ENCODE data around the gene CORO2A. TPM values are rescaled to one million over a fixed set of nuclear protein-coding genes. Genes with fewer than 3 reads are reported as not detected.
A peak's percentile ranks its signal among the peaks of the same experiment; 100 is the strongest.

The CORO2A gene
- total RNA-seq, 1 experiment from 2014 or later, result 19.8 TPM

DNA sequence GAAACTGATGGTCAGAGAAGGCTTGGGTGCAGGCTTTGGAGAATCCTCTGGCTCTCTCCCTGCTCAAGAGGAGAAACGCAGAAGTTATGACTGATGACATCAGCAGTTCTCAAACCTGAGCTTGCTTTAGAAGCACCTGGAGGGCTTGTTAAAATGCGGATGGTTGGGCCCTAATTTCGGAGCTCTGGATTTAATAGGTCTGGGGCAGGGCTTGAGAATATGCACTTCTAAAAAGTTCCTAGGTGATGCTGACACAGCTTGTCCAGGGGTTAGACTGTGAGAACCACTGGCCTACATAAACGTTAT is 36.6 kb upstream of the CORO2A start:
- Histone ChIP-seq H3K9me2 (ENCODE audit: insufficient read depth) (no peaks in the 10 kb centered on the region), H3K36me3 (ENCODE audit: low read depth) (peaks cover 27% of the 10 kb centered on the region), H4K20me1 (ENCODE audit: insufficient read depth) (no peaks in the 10 kb centered on the region), H3K4me2 (no peak overlapping the region), H3F3A (ENCODE audit: insufficient read depth, low read depth) (peaks cover 57% of the 10 kb centered on the region), H3K79me2 (ENCODE audit: low read depth) (peaks cover 20% of the 10 kb centered on the region), H3K4me3 (no peak overlapping the region), H3K9me3 (ENCODE audit: insufficient read depth, low read depth) (no peaks in the 10 kb centered on the region), H2AFZ (no peak overlapping the region), H3K4me1 (replicated peaks; ENCODE audit: insufficient read depth) (peaks cover 89% of the 10 kb centered on the region), H3K27me3 (ENCODE audit: insufficient read depth, low read depth) (no peaks in the 10 kb centered on the region), H3K27ac (0 out of 2 replicates have a peak overlapping the region, but pooled peaks have one; percentile 93)
- CTCF ChIA-PET, result interaction anchor here (0.6 kb wide), 1 partner anchor 19 kb away, joined by 6 read pairs; no protein-coding TSS in a partner anchor
- POLR2A ChIA-PET (ENCODE audit: unreplicated experiment), result interaction anchor here (0.6 kb wide), 1 partner anchor 307 kb away, joined by 4 read pairs; the partner anchor contains the start of gene TRMO
- TF ChIP-seq, protein P1, sequence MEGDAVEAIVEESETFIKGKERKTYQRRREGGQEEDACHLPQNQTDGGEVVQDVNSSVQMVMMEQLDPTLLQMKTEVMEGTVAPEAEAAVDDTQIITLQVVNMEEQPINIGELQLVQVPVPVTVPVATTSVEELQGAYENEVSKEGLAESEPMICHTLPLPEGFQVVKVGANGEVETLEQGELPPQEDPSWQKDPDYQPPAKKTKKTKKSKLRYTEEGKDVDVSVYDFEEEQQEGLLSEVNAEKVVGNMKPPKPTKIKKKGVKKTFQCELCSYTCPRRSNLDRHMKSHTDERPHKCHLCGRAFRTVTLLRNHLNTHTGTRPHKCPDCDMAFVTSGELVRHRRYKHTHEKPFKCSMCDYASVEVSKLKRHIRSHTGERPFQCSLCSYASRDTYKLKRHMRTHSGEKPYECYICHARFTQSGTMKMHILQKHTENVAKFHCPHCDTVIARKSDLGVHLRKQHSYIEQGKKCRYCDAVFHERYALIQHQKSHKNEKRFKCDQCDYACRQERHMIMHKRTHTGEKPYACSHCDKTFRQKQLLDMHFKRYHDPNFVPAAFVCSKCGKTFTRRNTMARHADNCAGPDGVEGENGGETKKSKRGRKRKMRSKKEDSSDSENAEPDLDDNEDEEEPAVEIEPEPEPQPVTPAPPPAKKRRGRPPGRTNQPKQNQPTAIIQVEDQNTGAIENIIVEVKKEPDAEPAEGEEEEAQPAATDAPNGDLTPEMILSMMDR (conservative IDR thresholded peaks at IDR 0.05), result no peak
- TF ChIP-seq EZH2 (IDR thresholded peaks at IDR 0.05; ENCODE audit: low read depth), result no peak
- no TSS peak for BruUV-seq (replicated peaks)
- DNase-seq, result no peak
- intact Hi-C loops (cut with micrococcal nuclease; ENCODE audit: unreplicated experiment), result no loop called here

DNA sequence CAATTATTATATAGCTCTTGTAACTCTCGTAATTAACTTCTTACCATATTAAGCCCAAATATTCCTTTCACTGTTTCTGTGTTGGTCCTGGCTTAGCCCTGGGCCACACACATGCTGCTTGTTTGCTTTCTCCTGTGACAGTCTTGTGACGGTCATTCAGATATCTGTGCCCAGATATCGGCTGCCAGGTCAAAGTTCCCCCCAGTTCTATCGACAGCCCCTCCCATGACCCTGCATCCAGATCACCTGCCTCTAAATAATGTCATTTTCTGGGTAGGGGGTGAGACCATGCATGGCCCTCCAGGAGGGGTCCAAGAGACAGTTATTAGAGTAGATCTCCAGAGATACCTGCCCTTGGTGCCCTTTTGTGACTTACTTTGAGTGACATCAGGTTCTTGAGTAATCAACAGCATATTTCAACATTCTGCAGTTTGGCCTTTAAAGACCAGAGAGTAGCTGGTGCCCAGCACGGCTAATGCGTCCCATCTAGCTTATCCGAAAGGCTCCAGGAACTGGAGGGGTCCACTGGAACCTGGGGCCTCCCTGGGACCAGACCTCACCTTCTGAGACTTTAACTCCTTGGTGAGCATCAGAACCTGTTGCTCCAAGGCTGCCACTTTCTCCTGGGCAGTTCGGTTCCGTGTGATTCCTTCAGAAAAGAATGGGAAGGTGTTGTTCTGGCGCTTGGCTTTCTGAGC is 36.1 kb upstream of the CORO2A start:
- Histone ChIP-seq H4K20me1 (ENCODE audit: insufficient read depth) (no peaks in the 10 kb centered on the region), H3F3A (ENCODE audit: insufficient read depth, low read depth) (peaks cover 62% of the 10 kb centered on the region), H3K36me3 (ENCODE audit: low read depth) (peaks cover 25% of the 10 kb centered on the region), H3K79me2 (ENCODE audit: low read depth) (peaks cover 20% of the 10 kb centered on the region), H3K4me2 (no peak overlapping the region), H3K9me3 (ENCODE audit: insufficient read depth, low read depth) (no peaks in the 10 kb centered on the region), H3K4me1 (replicated peaks; ENCODE audit: insufficient read depth) (peaks cover 94% of the 10 kb centered on the region), H2AFZ (no peak overlapping the region), H3K27ac (peak overlapping the region; percentile 93; the same call in 1 of the 2 replicates), H3K27me3 (ENCODE audit: insufficient read depth, low read depth) (no peaks in the 10 kb centered on the region), H3K9me2 (ENCODE audit: insufficient read depth) (no peaks in the 10 kb centered on the region), H3K4me3 (no peak overlapping the region)
- no peak for DNase-seq
- no TSS peak for BruUV-seq (replicated peaks)
- ChIA-PET CTCF (interaction anchor here (0.6 kb wide), 2 partner anchors 19 to 35 kb away, joined by 6 read pairs; no protein-coding TSS in a partner anchor), POLR2A (ENCODE audit: unreplicated experiment) (no interaction called here)
- intact Hi-C loops (cut with micrococcal nuclease; ENCODE audit: unreplicated experiment), result no loop called here
- no peak for TF ChIP-seq EZH2 (IDR thresholded peaks at IDR 0.05; ENCODE audit: low read depth)
- TF ChIP-seq, protein P1 (conservative IDR thresholded peaks at IDR 0.05), result no peak

DNA sequence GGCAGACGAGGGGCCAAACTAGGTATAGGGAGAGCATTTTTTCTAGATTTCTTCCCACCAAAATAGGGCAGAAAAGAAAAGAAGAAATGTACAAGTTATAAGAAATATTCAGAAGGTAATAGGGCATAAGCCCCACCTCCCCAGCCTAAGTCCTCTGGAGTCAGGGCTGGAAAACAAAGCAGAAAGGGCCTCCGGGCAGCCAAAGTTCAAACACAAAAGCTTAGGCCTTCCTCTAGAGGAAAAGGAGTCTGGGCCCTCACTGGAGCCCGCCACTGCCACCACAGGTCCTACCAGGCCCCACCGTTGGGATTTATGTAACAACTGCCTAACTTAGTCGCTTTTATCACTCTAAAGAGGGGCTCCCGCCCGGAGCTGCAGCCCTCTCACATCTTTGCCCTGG is 35.4 kb upstream of the CORO2A start:
- H4K20me1 ChIP-seq (ENCODE audit: insufficient read depth), result no peaks in the 10 kb centered on the region
- peak overlapping the region; percentile 93; the same call in 1 of the 2 replicates for H3K27ac ChIP-seq
- H3K4me1 ChIP-seq (replicated peaks; ENCODE audit: insufficient read depth), result peaks cover 98% of the 10 kb centered on the region
- H3K4me3 ChIP-seq, result no peak overlapping the region
- DNase-seq, result no peak
- no peak overlapping the region for H2AFZ ChIP-seq
- ChIA-PET CTCF (interaction anchor here (0.7 kb wide), 1 partner anchor 955 kb away, joined by 3 read pairs; no protein-coding TSS in a partner anchor), POLR2A (ENCODE audit: unreplicated experiment) (no interaction called here)
- intact Hi-C loops (cut with micrococcal nuclease; ENCODE audit: unreplicated experiment), result no loop called here
- H3K36me3 ChIP-seq (ENCODE audit: low read depth), result peaks cover 25% of the 10 kb centered on the region
- H3F3A ChIP-seq (ENCODE audit: insufficient read depth, low read depth), result peaks cover 65% of the 10 kb centered on the region
- H3K27me3 ChIP-seq (ENCODE audit: insufficient read depth, low read depth), result no peaks in the 10 kb centered on the region
- no peaks in the 10 kb centered on the region for H3K9me3 ChIP-seq (ENCODE audit: insufficient read depth, low read depth)
- no peak overlapping the region for H3K4me2 ChIP-seq
- no TSS peak for BruUV-seq (replicated peaks)
- H3K79me2 ChIP-seq (ENCODE audit: low read depth), result peaks cover 20% of the 10 kb centered on the region
- H3K9me2 ChIP-seq (ENCODE audit: insufficient read depth), result no peaks in the 10 kb centered on the region
- TF ChIP-seq, protein P1 (conservative IDR thresholded peaks at IDR 0.05), result no peak
- no peak for TF ChIP-seq EZH2 (IDR thresholded peaks at IDR 0.05; ENCODE audit: low read depth)
